Hematopoietic multipotent progenitor cell treated with erythropoietin and hydrocortisone succinate and interleukin-3 and kit ligand, for 4 days (in vitro differentiated cells): Measurements from ENCODE around the gene EFNA3.

Source experiments
- DNase-seq: peaks from one replicate; pipeline ENCODE4 v3.0.0-alpha.2; 2015

Gene EFNA3

GRCh38 chr1:155135415-155136028 is 56.9 kb downstream of the EFNA3 start, which contains the start of gene SLC50A1:
TSS of gene SLC50A1 (plus strand) at chr1:155135852. CDS start at chr1:155135912, 60 bp downstream.
- DNase-seq = peak; percentile 97

GRCh38 chr1:155136748-155137147 is 58.1 kb downstream of the EFNA3 start:
- DNase-seq = peak; percentile 60
